ENCODE results near the gene LDLRAP1. TPM values are rescaled to one million over a fixed set of nuclear protein-coding genes. Genes with fewer than 3 reads are reported as not detected.

LDLRAP1 gene
- total and polyA plus RNA-seq, 2 experiments from 2014 or later, result 9.6 to 22.7 TPM

- Histone ChIP-seq H3F3A (replicated peaks; ENCODE audit: low read depth) (0 out of 2 replicates have a peak, but pooled peaks cover 6% of the 10 kb centered on the region), H4K20me1 (replicated peaks; ENCODE audit: insufficient read depth) (no peaks in the 10 kb centered on the region), H3K4me1 (ENCODE audit: insufficient read depth) (peaks cover 11% of the 10 kb centered on the region), H3K79me2 (replicated peaks; ENCODE audit: insufficient read depth) (no peaks in the 10 kb centered on the region), H3K27me3 (ENCODE audit: insufficient read depth) (no peaks in the 10 kb centered on the region), H3K36me3 (ENCODE audit: insufficient read depth) (no peaks in the 10 kb centered on the region), H3K4me3 (no peak overlapping the region), H3K4me2 (no peak overlapping the region), H2AFZ (peak overlapping the region; percentile 78; the same call in 1 of the 2 replicates), H3K9me2 (ENCODE audit: insufficient read depth) (no peaks in the 10 kb centered on the region; the same call in 1 of the 2 replicates), H3K27ac (ENCODE audit: low read depth) (no peak overlapping the region)
- DNase-seq (ENCODE audit: low spot score) (no peak), ATAC-seq (no peak)
- H3K4me1 Mint-ChIP-seq, result peaks cover 24% of the 10 kb centered on the region
- no peak overlapping the region for H3K4me3 Mint-ChIP-seq
- no peaks in the 10 kb centered on the region; the same call in 2 of the 3 replicates for H3K9me3 Mint-ChIP-seq
- TF ChIP-seq EZH2phosphoT487 (IDR thresholded peaks at IDR 0.05; ENCODE audit: unreplicated experiment) (no peak), POLR2AphosphoS5 (IDR thresholded peaks at IDR 0.05; ENCODE audit: low read depth) (no peak), ZNF462 (CRISPR knock-in tag; IDR thresholded peaks at IDR 0.05) (no peak), STAT1 (IDR thresholded peaks at IDR 0.05; ENCODE audit: unreplicated experiment) (no peak), EZH2 (IDR thresholded peaks at IDR 0.05; ENCODE audit: low read depth, unreplicated experiment) (no peak), CREB1 (CRISPR knock-in tag; IDR thresholded peaks at IDR 0.05; ENCODE audit: low read depth) (no peak), CTCF (conservative IDR thresholded peaks at IDR 0.05; ENCODE audit: low read depth in 2 of 2) (no peak), ZNF331 (CRISPR knock-in tag; IDR thresholded peaks at IDR 0.05; ENCODE audit: low read depth) (no peak), ETS1 (IDR thresholded peaks at IDR 0.05) (no peak), JUNB (IDR thresholded peaks at IDR 0.05; ENCODE audit: unreplicated experiment) (no peak)
- H3K27ac Mint-ChIP-seq, result no peak overlapping the region; the same call in 1 of the 2 replicates
- H3K36me3 Mint-ChIP-seq (ENCODE audit: low read depth), result no peaks in the 10 kb centered on the region
- H3K27me3 Mint-ChIP-seq (ENCODE audit: insufficient read depth, low read depth, poor library complexity), result peaks cover 8% of the 10 kb centered on the region
Observed at GRCh38 chr1:25581764-25582163, 38.4 kb downstream of the LDLRAP1 start.

Measured in GM23338 (cell line).